HepG2 (cell line): ENCODE measurements around the gene SELENOV. TPM values are rescaled to one million over a fixed set of nuclear protein-coding genes. Genes with fewer than 3 reads are reported as not detected.
A peak's percentile ranks its signal among the peaks of the same experiment; 100 is the strongest.

ENCODE experiments used
- EZH2 ChIP-seq: conservative IDR thresholded peaks from 2 replicates; pipeline ENCODE4 v1.6.1; 2012; ENCODE audit warnings: mild to moderate bottlenecking, low read depth, low read length, moderate library complexity
- GFI1 ChIP-seq: sonication (generic); formaldehyde crosslinking; IDR thresholded peaks from 2 replicates; pipeline ENCODE4 v1.5.0; 2020; ENCODE audit warnings: missing genetic modification reagents, mild to moderate bottlenecking, borderline replicate concordance
- NAIF1 ChIP-seq: sonication (generic); formaldehyde crosslinking; IDR thresholded peaks from 2 replicates; pipeline ENCODE4 v1.5.0; 2020; ENCODE audit warnings: mild to moderate bottlenecking, missing genetic modification reagents, borderline replicate concordance
- NFE2 ChIP-seq: sonication (generic); formaldehyde crosslinking; IDR thresholded peaks from 2 replicates; pipeline ENCODE4 v1.4.0; 2020; ENCODE audit warnings: missing genetic modification reagents
- RBAK ChIP-seq: sonication (generic); formaldehyde crosslinking; IDR thresholded peaks from 2 replicates; pipeline ENCODE4 v1.5.1; 2020; ENCODE audit warnings: mild to moderate bottlenecking, missing genetic modification reagents
- RFX1 ChIP-seq: fragments of 450-650 bp; IDR thresholded peaks from 2 replicates; pipeline ENCODE4 v1.6.1; 2017
- ZKSCAN5 ChIP-seq: sonication (generic); formaldehyde crosslinking; IDR thresholded peaks from 2 replicates; pipeline ENCODE4 v1.5.1; 2020; ENCODE audit warnings: mild to moderate bottlenecking, missing genetic modification reagents
- ZNF841 ChIP-seq: sonication (generic); formaldehyde crosslinking; IDR thresholded peaks from 2 replicates; pipeline ENCODE4 v1.8.1; 2023; ENCODE audit warnings: missing genetic modification reagents, borderline replicate concordance
- ZSCAN22 ChIP-seq: sonication (generic); formaldehyde crosslinking; IDR thresholded peaks from 2 replicates; pipeline ENCODE4 v1.4.0; 2020; ENCODE audit warnings: mild to moderate bottlenecking, missing genetic modification reagents
- polyA plus RNA-seq, 8 experiments: library from polyadenylated mRNA; depleted of rRNA in 3 of 8; stranded (reverse) in 7 of 8; unstranded in 1 of 8; fragments of >200 nt; fragmentation: Illumina TruSeq in 4 of 8; extraction: Trizol in 4 of 8; gene quantifications; 2 replicates each; pipeline versions ENCODE4 v1.2.1 to v1.2.3, GENCODE V29; 2011 to 2016; ENCODE audit warnings: low read depth in 4 of 8, missing spikeins in 1 of 8, mixed read lengths in 1 of 8; ENCODE audit not compliant: insufficient read depth in 1 of 8
- total RNA-seq, 5 experiments: library from RNA; depleted of rRNA; stranded (reverse); fragments of >200 nt; fragmentation: Illumina TruSeq; extraction: Trizol; gene quantifications; 2 replicates each; pipeline ENCODE4 v1.2.3, GENCODE V29; 2016; ENCODE audit warnings: low read depth in 1 of 5
- TF ChIP-seq, protein P1 (sequence below): sonication (generic); formaldehyde crosslinking; IDR thresholded peaks from 2 replicates; pipeline ENCODE4 v1.5.0; 2020; ENCODE audit warnings: mild to moderate bottlenecking, missing genetic modification reagents
- TF ChIP-seq, protein P2 (sequence below): sonication (generic); formaldehyde crosslinking; IDR thresholded peaks from 2 replicates; pipeline ENCODE4 v1.4.0; 2020; ENCODE audit warnings: missing genetic modification reagents
- TF ChIP-seq, protein P3 (sequence below): sonication (generic); formaldehyde crosslinking; IDR thresholded peaks from 2 replicates; pipeline ENCODE4 v1.5.1; 2020; ENCODE audit warnings: mild to moderate bottlenecking, missing genetic modification reagents, borderline replicate concordance
- TF ChIP-seq, protein P4 (sequence below), 2 experiments: sonication (generic) in 1 of 2; formaldehyde crosslinking in 1 of 2; IDR thresholded peaks; 2 replicates each; pipeline versions ENCODE4 v1.6.1 to v1.9.0; 2014 to 2022; ENCODE audit warnings: antibody characterized with exemption in 1 of 2, borderline replicate concordance in 1 of 2, inconsistent platforms in 1 of 2, low read depth in 1 of 2, missing genetic modification reagents in 1 of 2
- TF ChIP-seq, protein P5 (sequence below): sonication (generic); formaldehyde crosslinking; conservative IDR thresholded peaks from 2 replicates; pipeline ENCODE4 v1.5.0; 2020; ENCODE audit warnings: missing genetic modification reagents

The SELENOV gene
- total and polyA plus RNA-seq, 2 of the 13 experiments (the other 11 are each of a cell fraction or from before 2014, with no cell fraction given) = not detected

DNA sequence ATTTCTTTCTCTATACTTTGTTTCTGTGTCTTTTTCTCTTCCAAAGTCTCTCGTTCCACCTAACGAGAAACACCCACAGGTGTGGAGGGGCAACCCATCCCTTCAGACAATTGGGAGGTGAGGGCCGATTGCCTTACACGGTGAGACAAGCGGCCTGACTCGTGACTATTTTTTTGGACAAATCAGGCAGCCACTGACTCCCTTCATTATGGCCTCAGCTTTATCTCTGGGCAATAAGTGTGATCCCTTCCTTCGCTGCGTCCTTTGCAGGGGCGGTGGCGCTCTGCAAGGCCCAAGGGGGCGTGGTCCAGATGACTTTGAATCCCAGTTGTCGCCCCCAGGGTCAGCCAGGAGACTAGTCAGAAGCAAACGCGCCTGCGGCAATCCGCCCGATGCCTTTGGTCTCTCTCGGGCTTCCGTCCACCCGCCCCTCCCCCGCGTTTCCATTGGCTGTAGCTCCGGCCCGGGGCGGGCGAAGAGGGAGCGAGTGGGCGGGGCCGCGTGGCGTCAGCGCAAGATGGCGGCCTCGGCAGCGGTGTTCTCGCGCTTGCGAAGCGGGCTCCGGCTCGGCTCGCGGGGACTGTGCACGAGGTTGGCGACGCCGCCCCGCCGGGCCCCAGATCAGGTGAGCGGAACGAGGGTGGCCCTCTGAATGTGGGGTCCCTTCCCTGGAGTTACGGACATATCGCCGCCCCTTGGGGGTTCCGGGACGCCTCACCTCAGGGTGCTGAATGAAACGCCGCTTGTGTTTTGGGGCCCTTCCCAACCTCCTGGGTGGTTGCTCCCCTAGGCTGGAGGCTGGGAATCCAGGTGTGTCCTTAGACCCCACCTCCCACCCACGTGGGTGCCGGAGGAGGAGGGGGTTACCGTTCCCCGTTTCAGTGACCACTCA is 34.4 kb upstream of the SELENOV start, which contains the start of gene TIMM50 (continued):
- TF ChIP-seq, protein P1, sequence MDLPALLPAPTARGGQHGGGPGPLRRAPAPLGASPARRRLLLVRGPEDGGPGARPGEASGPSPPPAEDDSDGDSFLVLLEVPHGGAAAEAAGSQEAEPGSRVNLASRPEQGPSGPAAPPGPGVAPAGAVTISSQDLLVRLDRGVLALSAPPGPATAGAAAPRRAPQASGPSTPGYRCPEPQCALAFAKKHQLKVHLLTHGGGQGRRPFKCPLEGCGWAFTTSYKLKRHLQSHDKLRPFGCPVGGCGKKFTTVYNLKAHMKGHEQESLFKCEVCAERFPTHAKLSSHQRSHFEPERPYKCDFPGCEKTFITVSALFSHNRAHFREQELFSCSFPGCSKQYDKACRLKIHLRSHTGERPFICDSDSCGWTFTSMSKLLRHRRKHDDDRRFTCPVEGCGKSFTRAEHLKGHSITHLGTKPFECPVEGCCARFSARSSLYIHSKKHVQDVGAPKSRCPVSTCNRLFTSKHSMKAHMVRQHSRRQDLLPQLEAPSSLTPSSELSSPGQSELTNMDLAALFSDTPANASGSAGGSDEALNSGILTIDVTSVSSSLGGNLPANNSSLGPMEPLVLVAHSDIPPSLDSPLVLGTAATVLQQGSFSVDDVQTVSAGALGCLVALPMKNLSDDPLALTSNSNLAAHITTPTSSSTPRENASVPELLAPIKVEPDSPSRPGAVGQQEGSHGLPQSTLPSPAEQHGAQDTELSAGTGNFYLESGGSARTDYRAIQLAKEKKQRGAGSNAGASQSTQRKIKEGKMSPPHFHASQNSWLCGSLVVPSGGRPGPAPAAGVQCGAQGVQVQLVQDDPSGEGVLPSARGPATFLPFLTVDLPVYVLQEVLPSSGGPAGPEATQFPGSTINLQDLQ (CRISPR knock-in tag) = peak; percentile 50
- TF ChIP-seq, protein P2, sequence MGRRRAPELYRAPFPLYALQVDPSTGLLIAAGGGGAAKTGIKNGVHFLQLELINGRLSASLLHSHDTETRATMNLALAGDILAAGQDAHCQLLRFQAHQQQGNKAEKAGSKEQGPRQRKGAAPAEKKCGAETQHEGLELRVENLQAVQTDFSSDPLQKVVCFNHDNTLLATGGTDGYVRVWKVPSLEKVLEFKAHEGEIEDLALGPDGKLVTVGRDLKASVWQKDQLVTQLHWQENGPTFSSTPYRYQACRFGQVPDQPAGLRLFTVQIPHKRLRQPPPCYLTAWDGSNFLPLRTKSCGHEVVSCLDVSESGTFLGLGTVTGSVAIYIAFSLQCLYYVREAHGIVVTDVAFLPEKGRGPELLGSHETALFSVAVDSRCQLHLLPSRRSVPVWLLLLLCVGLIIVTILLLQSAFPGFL (CRISPR knock-in tag) = no peak
- 0 out of 2 replicates have a peak, but pooled peaks have one; percentile 16 for TF ChIP-seq ZKSCAN5
- TF ChIP-seq EZH2 = no peak
- TF ChIP-seq ZSCAN22 = no peak; the same call in 1 of the 2 replicates
- no peak for TF ChIP-seq RBAK (CRISPR knock-in tag)
- TF ChIP-seq, protein P3, sequence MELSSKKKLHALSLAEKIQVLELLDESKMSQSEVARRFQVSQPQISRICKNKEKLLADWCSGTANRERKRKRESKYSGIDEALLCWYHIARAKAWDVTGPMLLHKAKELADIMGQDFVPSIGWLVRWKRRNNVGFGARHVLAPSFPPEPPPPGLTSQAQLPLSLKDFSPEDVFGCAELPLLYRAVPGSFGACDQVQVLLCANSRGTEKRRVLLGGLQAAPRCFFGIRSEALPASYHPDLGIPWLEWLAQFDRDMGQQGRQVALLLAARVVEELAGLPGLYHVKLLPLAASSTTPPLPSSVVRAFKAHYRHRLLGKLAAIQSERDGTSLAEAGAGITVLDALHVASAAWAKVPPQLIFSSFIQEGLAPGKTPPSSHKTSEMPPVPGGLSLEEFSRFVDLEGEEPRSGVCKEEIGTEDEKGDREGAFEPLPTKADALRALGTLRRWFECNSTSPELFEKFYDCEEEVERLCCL = no peak
- no peak for TF ChIP-seq NAIF1
- TF ChIP-seq, protein P4, sequence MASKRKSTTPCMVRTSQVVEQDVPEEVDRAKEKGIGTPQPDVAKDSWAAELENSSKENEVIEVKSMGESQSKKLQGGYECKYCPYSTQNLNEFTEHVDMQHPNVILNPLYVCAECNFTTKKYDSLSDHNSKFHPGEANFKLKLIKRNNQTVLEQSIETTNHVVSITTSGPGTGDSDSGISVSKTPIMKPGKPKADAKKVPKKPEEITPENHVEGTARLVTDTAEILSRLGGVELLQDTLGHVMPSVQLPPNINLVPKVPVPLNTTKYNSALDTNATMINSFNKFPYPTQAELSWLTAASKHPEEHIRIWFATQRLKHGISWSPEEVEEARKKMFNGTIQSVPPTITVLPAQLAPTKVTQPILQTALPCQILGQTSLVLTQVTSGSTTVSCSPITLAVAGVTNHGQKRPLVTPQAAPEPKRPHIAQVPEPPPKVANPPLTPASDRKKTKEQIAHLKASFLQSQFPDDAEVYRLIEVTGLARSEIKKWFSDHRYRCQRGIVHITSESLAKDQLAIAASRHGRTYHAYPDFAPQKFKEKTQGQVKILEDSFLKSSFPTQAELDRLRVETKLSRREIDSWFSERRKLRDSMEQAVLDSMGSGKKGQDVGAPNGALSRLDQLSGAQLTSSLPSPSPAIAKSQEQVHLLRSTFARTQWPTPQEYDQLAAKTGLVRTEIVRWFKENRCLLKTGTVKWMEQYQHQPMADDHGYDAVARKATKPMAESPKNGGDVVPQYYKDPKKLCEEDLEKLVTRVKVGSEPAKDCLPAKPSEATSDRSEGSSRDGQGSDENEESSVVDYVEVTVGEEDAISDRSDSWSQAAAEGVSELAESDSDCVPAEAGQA (IDR thresholded peaks at IDR 0.05; ENCODE audit: low read depth) = peak; percentile 44; the same call in 1 of the 2 replicates
- TF ChIP-seq, protein P4 (CRISPR knock-in tag; IDR thresholded peaks at IDR 0.05; ENCODE audit: borderline replicate concordance) = no peak
- no peak for TF ChIP-seq ZNF841 (CRISPR knock-in tag)
- TF ChIP-seq, protein P5, sequence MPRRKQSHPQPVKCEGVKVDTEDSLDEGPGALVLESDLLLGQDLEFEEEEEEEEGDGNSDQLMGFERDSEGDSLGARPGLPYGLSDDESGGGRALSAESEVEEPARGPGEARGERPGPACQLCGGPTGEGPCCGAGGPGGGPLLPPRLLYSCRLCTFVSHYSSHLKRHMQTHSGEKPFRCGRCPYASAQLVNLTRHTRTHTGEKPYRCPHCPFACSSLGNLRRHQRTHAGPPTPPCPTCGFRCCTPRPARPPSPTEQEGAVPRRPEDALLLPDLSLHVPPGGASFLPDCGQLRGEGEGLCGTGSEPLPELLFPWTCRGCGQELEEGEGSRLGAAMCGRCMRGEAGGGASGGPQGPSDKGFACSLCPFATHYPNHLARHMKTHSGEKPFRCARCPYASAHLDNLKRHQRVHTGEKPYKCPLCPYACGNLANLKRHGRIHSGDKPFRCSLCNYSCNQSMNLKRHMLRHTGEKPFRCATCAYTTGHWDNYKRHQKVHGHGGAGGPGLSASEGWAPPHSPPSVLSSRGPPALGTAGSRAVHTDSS (CRISPR knock-in tag) = no peak
- TF ChIP-seq GFI1 (CRISPR knock-in tag) = peak; percentile 34; the same call in 1 of the 2 replicates
- TF ChIP-seq NFE2 (CRISPR knock-in tag) = no peak
- no peak for TF ChIP-seq RFX1
